Aortic smooth muscle cell (primary cell): Measurements from ENCODE around the gene FHOD3. TPM values are rescaled to one million over a fixed set of nuclear protein-coding genes. Genes with fewer than 3 reads are reported as not detected.

Source experiments
- total RNA-seq: library from RNA; depleted of rRNA; stranded (reverse); fragments of >200 nt; gene quantifications from 2 replicates; pipeline ENCODE4 v1.2.3, GENCODE V29; 2014

FHOD3 gene
- 0.92 and 2.3 TPM in 2 replicates for total RNA-seq

GRCh38 chr18:36297417-36298125 is at the start of gene FHOD3:
Gene FHOD3, plus strand, starts transcription at chr18:36297713. Its CDS starts 123 bp downstream, at chr18:36297836.

GRCh38 chr18:36828630-36829361 is 531.3 kb downstream of the FHOD3 start, which contains the start of the genes KIAA1328 and TPGS2:
Gene KIAA1328, plus strand, starts transcription at chr18:36829127. Its CDS starts 12 bp downstream, at chr18:36829139.
Gene TPGS2, minus strand, starts transcription at chr18:36829002. Its CDS starts 235 bp downstream, at chr18:36828767.

Other genes with a start within 250 kb of the FHOD3 start
- gene RPRD1A, start 230.2 kb upstream of the FHOD3 start, total RNA-seq, result 37.4 and 39.2 TPM in 2 replicates
- 101 and 108 TPM in 2 replicates for gene SLC39A6, start 168.4 kb upstream of the FHOD3 start, total RNA-seq
- 149 and 152 TPM in 2 replicates for gene ELP2, start 167.8 kb upstream of the FHOD3 start, total RNA-seq
- gene MOCOS, start 110.2 kb upstream of the FHOD3 start, total RNA-seq, result 1.4 and 2.9 TPM in 2 replicates